Measurements from ENCODE around the gene RPL21. TPM values are rescaled to one million over a fixed set of nuclear protein-coding genes. Genes with fewer than 3 reads are reported as not detected.
A peak's percentile ranks its signal among the peaks of the same experiment; 100 is the strongest.

The RPL21 gene
- total RNA-seq, 2 experiments from 2014 or later, result 1,706 to 1,738 TPM

DNA sequence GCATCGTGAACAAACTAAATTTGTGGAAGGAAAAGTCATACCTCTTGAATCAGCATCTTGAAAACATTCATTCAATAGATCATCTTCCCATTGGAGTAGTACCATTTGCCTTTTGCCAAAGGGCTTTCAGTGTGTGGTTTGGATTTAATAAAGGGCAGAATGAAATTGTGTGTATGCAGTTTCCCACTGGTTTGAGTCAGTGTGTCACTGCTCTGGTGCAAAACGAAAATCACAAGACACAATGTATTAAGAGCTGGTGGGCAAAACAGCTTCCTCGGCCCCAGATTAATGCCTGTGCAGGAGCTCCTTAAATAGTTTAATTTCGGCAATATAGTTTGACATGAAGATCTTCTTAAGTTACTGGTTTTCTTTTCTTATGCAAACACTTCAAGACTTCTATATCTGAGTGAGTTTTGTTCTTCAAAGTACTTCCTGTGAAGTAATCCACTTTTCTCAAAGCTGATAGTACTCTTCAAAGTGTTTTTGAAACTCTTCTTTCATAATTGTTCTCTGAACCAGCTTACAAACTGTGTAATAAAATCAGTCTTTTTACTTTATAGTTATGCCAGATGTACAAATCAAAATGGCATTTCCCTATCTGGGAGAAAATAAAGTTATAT lies 51.4 kb downstream of the RPL21 start:
- TF ChIP-seq, protein P1, sequence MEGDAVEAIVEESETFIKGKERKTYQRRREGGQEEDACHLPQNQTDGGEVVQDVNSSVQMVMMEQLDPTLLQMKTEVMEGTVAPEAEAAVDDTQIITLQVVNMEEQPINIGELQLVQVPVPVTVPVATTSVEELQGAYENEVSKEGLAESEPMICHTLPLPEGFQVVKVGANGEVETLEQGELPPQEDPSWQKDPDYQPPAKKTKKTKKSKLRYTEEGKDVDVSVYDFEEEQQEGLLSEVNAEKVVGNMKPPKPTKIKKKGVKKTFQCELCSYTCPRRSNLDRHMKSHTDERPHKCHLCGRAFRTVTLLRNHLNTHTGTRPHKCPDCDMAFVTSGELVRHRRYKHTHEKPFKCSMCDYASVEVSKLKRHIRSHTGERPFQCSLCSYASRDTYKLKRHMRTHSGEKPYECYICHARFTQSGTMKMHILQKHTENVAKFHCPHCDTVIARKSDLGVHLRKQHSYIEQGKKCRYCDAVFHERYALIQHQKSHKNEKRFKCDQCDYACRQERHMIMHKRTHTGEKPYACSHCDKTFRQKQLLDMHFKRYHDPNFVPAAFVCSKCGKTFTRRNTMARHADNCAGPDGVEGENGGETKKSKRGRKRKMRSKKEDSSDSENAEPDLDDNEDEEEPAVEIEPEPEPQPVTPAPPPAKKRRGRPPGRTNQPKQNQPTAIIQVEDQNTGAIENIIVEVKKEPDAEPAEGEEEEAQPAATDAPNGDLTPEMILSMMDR (conservative IDR thresholded peaks at IDR 0.05; ENCODE audit: low read length), result no peak
- no peak for TF ChIP-seq EZH2phosphoT487 (IDR thresholded peaks at IDR 0.05; ENCODE audit: borderline replicate concordance, low read depth, low read length)
- BruUV-seq (replicated peaks), result no TSS peak
- intact Hi-C loops (cut with micrococcal nuclease; ENCODE audit: unreplicated experiment), result no loop called here
- H3K79me2 ChIP-seq (ENCODE audit: insufficient read depth, low read depth, low read length), result no peaks in the 10 kb centered on the region
- H3K4me3 ChIP-seq (ENCODE audit: low read depth, low read length, poor library complexity, severe bottlenecking), result no peak overlapping the region
- H3K4me1 ChIP-seq (ENCODE audit: insufficient read depth, low read length, poor library complexity, severe bottlenecking), result peaks cover 46% of the 10 kb centered on the region
- ChIA-PET POLR2A (interaction anchor here (4.9 kb wide), 1 partner anchor 9 kb away, joined by 46 read pairs; no protein-coding TSS in a partner anchor), CTCF (ENCODE audit: unreplicated experiment) (no interaction called here)
- H4K20me1 ChIP-seq (ENCODE audit: insufficient read depth, low read length), result no peaks in the 10 kb centered on the region
- H3K36me3 ChIP-seq (ENCODE audit: insufficient read depth, low read length), result no peaks in the 10 kb centered on the region
- H3K4me2 ChIP-seq (ENCODE audit: low read length), result 0 out of 2 replicates have a peak overlapping the region, but pooled peaks have one; percentile 6
- no peaks in the 10 kb centered on the region; the same call in 1 of the 2 replicates for H3K9me3 ChIP-seq (ENCODE audit: low read length)
- peak overlapping the region; percentile 25 for H3K27ac ChIP-seq (ENCODE audit: low read depth, low read length, poor library complexity, severe bottlenecking)
- DNase-seq (ENCODE audit: low spot score), result no peak
- no peaks in the 10 kb centered on the region for H3K9me2 ChIP-seq (ENCODE audit: insufficient read depth, low read length)
- H2AFZ ChIP-seq (ENCODE audit: low read length), result peak overlapping the region; percentile 17; the same call in 1 of the 2 replicates

DNA sequence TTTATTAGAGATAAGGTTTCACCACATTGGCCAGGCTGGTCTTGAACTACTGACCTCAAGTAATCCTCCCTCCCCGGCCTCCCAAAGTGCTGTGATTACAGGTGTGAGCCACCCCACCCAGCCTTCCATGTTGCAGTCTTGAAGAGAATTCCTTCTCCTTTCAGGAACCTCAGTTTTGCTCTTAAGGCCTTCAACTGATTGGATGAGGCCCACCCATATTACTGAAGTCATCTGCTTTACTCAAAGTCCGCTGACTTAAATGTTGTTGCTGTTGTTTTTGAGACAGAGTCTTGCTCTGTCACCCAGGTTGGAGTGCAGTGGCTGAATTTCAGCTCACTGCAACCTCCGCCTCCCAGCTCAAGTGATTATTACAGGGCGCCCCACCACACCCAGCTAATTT lies 52.7 kb downstream of the RPL21 start:
- Histone ChIP-seq H3K27ac (ENCODE audit: low read depth, low read length, poor library complexity, severe bottlenecking) (no peak overlapping the region), H3K9me3 (ENCODE audit: low read length) (no peaks in the 10 kb centered on the region; the same call in 1 of the 2 replicates), H3K79me2 (ENCODE audit: insufficient read depth, low read depth, low read length) (no peaks in the 10 kb centered on the region), H3K4me2 (ENCODE audit: low read length) (no peak overlapping the region), H4K20me1 (ENCODE audit: insufficient read depth, low read length) (no peaks in the 10 kb centered on the region), H3K36me3 (ENCODE audit: insufficient read depth, low read length) (no peaks in the 10 kb centered on the region), H3K4me3 (ENCODE audit: low read depth, low read length, poor library complexity, severe bottlenecking) (no peak overlapping the region), H3K9me2 (ENCODE audit: insufficient read depth, low read length) (no peaks in the 10 kb centered on the region), H2AFZ (ENCODE audit: low read length) (no peak overlapping the region; the same call in 1 of the 2 replicates), H3K4me1 (ENCODE audit: insufficient read depth, low read length, poor library complexity, severe bottlenecking) (peaks cover 55% of the 10 kb centered on the region)
- ChIA-PET POLR2A (interaction anchor here (4.9 kb wide), 1 partner anchor 11 kb away, joined by 46 read pairs; no protein-coding TSS in a partner anchor), CTCF (ENCODE audit: unreplicated experiment) (no interaction called here)
- TF ChIP-seq, protein P1 (conservative IDR thresholded peaks at IDR 0.05; ENCODE audit: low read length), result no peak
- TF ChIP-seq EZH2phosphoT487 (IDR thresholded peaks at IDR 0.05; ENCODE audit: borderline replicate concordance, low read depth, low read length), result no peak
- DNase-seq (ENCODE audit: low spot score), result no peak
- intact Hi-C loops (cut with micrococcal nuclease; ENCODE audit: unreplicated experiment), result no loop called here
- BruUV-seq (replicated peaks), result no TSS peak

DNA sequence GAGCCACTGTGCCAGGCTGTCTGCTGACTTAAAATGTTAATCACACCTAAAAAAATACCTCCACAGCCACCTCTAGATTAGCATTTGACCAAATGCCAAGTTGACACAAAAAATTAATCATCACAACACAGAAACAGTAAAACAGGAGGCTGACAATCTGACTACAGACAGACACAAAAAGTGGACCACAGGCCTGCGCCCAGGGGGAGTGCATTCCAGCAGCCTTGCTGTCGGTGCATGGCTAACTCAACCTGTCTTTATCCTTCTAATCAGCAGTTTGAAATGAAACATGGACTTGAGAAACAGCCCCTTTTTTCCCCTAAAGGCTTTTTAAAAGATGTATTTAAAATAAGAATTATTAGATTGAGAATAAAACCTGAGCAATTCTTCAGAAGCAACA lies 53.3 kb downstream of the RPL21 start:
- no peak for DNase-seq (ENCODE audit: low spot score)
- Histone ChIP-seq H3K9me3 (ENCODE audit: low read length) (no peaks in the 10 kb centered on the region; the same call in 1 of the 2 replicates), H4K20me1 (ENCODE audit: insufficient read depth, low read length) (no peaks in the 10 kb centered on the region), H3K27ac (ENCODE audit: low read depth, low read length, poor library complexity, severe bottlenecking) (peak overlapping the region; percentile 93), H3K4me1 (ENCODE audit: insufficient read depth, low read length, poor library complexity, severe bottlenecking) (peaks cover 55% of the 10 kb centered on the region), H3K4me3 (ENCODE audit: low read depth, low read length, poor library complexity, severe bottlenecking) (no peak overlapping the region), H3K79me2 (ENCODE audit: insufficient read depth, low read depth, low read length) (no peaks in the 10 kb centered on the region), H2AFZ (ENCODE audit: low read length) (peak overlapping the region; percentile 98), H3K4me2 (ENCODE audit: low read length) (peak overlapping the region; percentile 74; the same call in 1 of the 2 replicates), H3K9me2 (ENCODE audit: insufficient read depth, low read length) (no peaks in the 10 kb centered on the region), H3K36me3 (ENCODE audit: insufficient read depth, low read length) (no peaks in the 10 kb centered on the region)
- POLR2A ChIA-PET, result interaction anchor here (0.7 to 4.9 kb wide), 3 partner anchors 11 to 140 kb away, joined by 3 to 46 read pairs (median 5); no protein-coding TSS in a partner anchor
- no peak for TF ChIP-seq EZH2phosphoT487 (IDR thresholded peaks at IDR 0.05; ENCODE audit: borderline replicate concordance, low read depth, low read length)
- TF ChIP-seq, protein P1 (conservative IDR thresholded peaks at IDR 0.05; ENCODE audit: low read length), result no peak
- BruUV-seq (replicated peaks), result no TSS peak
- intact Hi-C loops (cut with micrococcal nuclease; ENCODE audit: unreplicated experiment), result loop anchor here (5.0 kb wide), 1 partner anchor 52 kb away; the partner anchor contains the start of gene RPL21
- CTCF ChIA-PET (ENCODE audit: unreplicated experiment), result no interaction called here

Measured in OCI-LY7 (cell line).